ENCODE measurements around the gene ACYP2.
"Not testable (repeated sequence)": the region's sequence is repeated elsewhere in the genome, so short reads cannot be mapped to it uniquely, and the experiment has no call there.

The ACYP2 gene

GRCh38 chr2:54083445-54083844 is 32.0 kb upstream of the ACYP2 start:
- Histone ChIP-seq H3K9ac (ENCODE audit: low read length) (no peak overlapping the region), H3K27me3 (ENCODE audit: control insufficient read depth in 1 of 2, insufficient read depth in 2 of 2, low read length in 2 of 2) (no peaks in the 10 kb centered on the region), H3K4me1 (ENCODE audit: insufficient read depth, low read length) (no peaks in the 10 kb centered on the region), H3K27ac (ENCODE audit: low read depth, low read length) (no peak overlapping the region), H3K4me3 (ENCODE audit: low read depth in 1 of 2, low read length in 2 of 2) (no peak overlapping the region), H3K9me3 (ENCODE audit: low read length) (no peaks in the 10 kb centered on the region), H3K36me3 (ENCODE audit: insufficient read depth, low read length) (peaks cover 6% of the 10 kb centered on the region)

- no peak overlapping the region for H3K27ac ChIP-seq (ENCODE audit: low read depth, low read length)
- H3K9ac ChIP-seq (ENCODE audit: low read length), result no peak overlapping the region
- no peaks in the 10 kb centered on the region for H3K27me3 ChIP-seq (ENCODE audit: control insufficient read depth in 1 of 2, insufficient read depth in 2 of 2, low read length in 2 of 2)
- no peaks in the 10 kb centered on the region for H3K4me1 ChIP-seq (ENCODE audit: insufficient read depth, low read length)
- peaks cover 6% of the 10 kb centered on the region for H3K36me3 ChIP-seq (ENCODE audit: insufficient read depth, low read length)
- no peaks in the 10 kb centered on the region for H3K9me3 ChIP-seq (ENCODE audit: low read length)
- no peak overlapping the region for H3K4me3 ChIP-seq (ENCODE audit: low read depth in 1 of 2, low read length in 2 of 2)
Measured at GRCh38 chr2:54084600-54084999, 30.8 kb upstream of the ACYP2 start.

- H3K36me3 ChIP-seq (ENCODE audit: insufficient read depth, low read length), result peaks cover 6% of the 10 kb centered on the region
- H3K9ac ChIP-seq (ENCODE audit: low read length), result no peak overlapping the region
- H3K4me1 ChIP-seq (ENCODE audit: insufficient read depth, low read length), result no peaks in the 10 kb centered on the region
- no peaks in the 10 kb centered on the region for H3K27me3 ChIP-seq (ENCODE audit: control insufficient read depth in 1 of 2, insufficient read depth in 2 of 2, low read length in 2 of 2)
- no peak overlapping the region for H3K27ac ChIP-seq (ENCODE audit: low read depth, low read length)
- no peak overlapping the region for H3K4me3 ChIP-seq (ENCODE audit: low read depth in 1 of 2, low read length in 2 of 2)
- H3K9me3 ChIP-seq (ENCODE audit: low read length), result no peaks in the 10 kb centered on the region
Measured at GRCh38 chr2:54085069-54085468, 30.3 kb upstream of the ACYP2 start.

DNA sequence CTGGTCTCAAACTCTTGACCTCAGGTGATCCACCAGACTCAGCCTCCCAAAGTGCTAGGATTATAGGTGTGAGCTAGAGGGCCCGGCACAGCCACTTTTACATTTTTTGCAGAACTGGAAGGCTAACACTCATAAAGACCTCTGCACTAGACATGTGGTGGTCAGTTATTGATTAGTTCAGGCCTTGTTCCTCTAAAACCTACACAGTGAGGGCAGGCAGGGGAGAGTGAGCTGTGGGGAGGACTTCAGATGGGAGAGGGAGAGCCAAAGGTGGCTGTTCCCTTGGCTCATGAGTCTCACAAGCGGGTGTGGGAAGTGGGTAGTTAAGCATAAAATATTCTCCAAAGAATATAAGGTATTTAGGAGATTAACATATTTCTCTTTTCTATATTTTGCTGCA is 29.3 kb upstream of the ACYP2 start:
- no peaks in the 10 kb centered on the region for H3K9me3 ChIP-seq (ENCODE audit: low read length)
- no peaks in the 10 kb centered on the region for H3K4me1 ChIP-seq (ENCODE audit: insufficient read depth, low read length)
- no peak overlapping the region for H3K27ac ChIP-seq (ENCODE audit: low read depth, low read length)
- H3K36me3 ChIP-seq (ENCODE audit: insufficient read depth, low read length), result peaks cover 6% of the 10 kb centered on the region
- no peak overlapping the region for H3K4me3 ChIP-seq (ENCODE audit: low read depth in 1 of 2, low read length in 2 of 2)
- H3K9ac ChIP-seq (ENCODE audit: low read length), result no peak overlapping the region
- H3K27me3 ChIP-seq (ENCODE audit: control insufficient read depth in 1 of 2, insufficient read depth in 2 of 2, low read length in 2 of 2), result no peaks in the 10 kb centered on the region

DNA sequence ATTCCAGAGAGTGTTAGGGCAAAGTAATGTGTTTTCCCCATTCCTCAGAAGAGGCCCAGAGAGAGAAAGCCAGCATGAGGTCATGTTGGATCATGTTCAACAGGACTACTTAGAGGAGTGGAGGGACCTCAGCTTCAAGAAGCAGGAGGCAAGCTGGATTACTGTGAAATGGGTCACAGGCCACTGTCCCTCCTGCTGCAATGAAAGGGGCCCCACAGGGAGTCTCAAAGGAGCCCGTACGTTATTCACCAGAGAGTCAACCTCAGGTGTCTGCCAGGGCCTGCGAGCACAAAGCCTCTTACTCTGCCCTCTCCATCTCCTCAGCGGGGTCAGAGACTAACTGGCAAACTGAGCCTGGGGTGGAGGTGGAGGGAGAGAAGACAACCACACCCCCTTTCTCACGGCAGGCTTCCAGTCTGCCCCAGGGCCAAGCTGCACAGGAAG is 27.2 kb upstream of the ACYP2 start:
- Histone ChIP-seq H3K9ac (ENCODE audit: low read length) (no peak overlapping the region), H3K27me3 (ENCODE audit: control insufficient read depth in 1 of 2, insufficient read depth in 2 of 2, low read length in 2 of 2) (no peaks in the 10 kb centered on the region), H3K9me3 (ENCODE audit: low read length) (no peaks in the 10 kb centered on the region), H3K4me3 (ENCODE audit: low read depth in 1 of 2, low read length in 2 of 2) (no peak overlapping the region), H3K4me1 (ENCODE audit: insufficient read depth, low read length) (no peaks in the 10 kb centered on the region), H3K27ac (ENCODE audit: low read depth, low read length) (no peak overlapping the region), H3K36me3 (ENCODE audit: insufficient read depth, low read length) (no peaks in the 10 kb centered on the region)

DNA sequence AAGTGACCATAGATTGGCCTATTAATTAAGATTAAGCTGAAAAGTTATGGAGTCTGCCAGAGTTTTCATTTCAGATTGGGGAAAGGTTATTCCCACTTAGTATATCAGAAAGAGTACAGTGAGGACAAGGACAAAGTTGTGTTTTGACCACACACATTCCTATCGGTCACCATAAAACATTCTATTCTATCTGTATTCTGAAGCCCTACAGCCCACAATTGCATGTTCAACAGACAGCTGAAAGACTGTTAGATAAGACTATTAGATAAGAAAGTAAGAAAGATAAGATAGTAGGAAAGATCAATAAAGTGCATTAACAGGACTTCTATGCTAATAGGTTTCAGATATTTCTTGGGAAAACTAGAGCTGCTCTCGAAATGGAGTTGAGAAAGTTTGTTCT is 26.7 kb upstream of the ACYP2 start:
- no peaks in the 10 kb centered on the region for H3K36me3 ChIP-seq (ENCODE audit: insufficient read depth, low read length)
- H3K27ac ChIP-seq (ENCODE audit: low read depth, low read length), result no peak overlapping the region

GRCh38 chr2:54090521-54091117 is 24.8 kb upstream of the ACYP2 start:
- Histone ChIP-seq H3K36me3 (ENCODE audit: insufficient read depth, low read length) (no peaks in the 10 kb centered on the region), H3K9ac (ENCODE audit: low read length) (no peak overlapping the region), H3K27ac (ENCODE audit: low read depth, low read length) (no peak overlapping the region), H3K27me3 (ENCODE audit: control insufficient read depth in 1 of 2, insufficient read depth in 2 of 2, low read length in 2 of 2) (no peaks in the 10 kb centered on the region), H3K9me3 (ENCODE audit: low read length) (no peaks in the 10 kb centered on the region), H3K4me1 (ENCODE audit: insufficient read depth, low read length) (no peaks in the 10 kb centered on the region), H3K4me3 (ENCODE audit: low read depth in 1 of 2, low read length in 2 of 2) (no peak overlapping the region)

More for the DNA sequence above, 26.7 kb upstream of the ACYP2 start:
- no peaks in the 10 kb centered on the region for H3K27me3 ChIP-seq (ENCODE audit: control insufficient read depth in 1 of 2, insufficient read depth in 2 of 2, low read length in 2 of 2)
- no peaks in the 10 kb centered on the region for H3K4me1 ChIP-seq (ENCODE audit: insufficient read depth, low read length)
- no peaks in the 10 kb centered on the region for H3K9me3 ChIP-seq (ENCODE audit: low read length)
- no peak overlapping the region for H3K4me3 ChIP-seq (ENCODE audit: low read depth in 1 of 2, low read length in 2 of 2)
- H3K9ac ChIP-seq (ENCODE audit: low read length), result no peak overlapping the region

DNA sequence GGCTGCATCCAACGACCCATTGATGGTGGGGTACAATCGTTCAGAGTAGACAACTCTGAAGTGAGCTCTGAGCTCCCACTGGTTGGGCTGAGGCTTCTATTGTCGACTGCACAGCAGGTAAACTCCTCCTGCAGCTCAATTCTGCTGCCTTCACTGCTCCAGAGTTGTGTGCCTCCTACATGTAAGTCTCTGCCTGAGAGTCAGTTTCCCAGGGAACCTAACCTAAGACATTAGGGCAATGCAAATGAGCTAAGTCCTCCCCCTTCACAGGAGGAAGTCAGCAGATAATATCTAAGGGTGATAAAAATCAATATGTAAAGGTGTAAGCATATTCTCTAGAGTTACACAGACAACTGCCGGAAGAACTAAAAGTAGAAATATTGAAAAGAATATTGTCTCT is 22.5 kb upstream of the ACYP2 start:
- no peak overlapping the region for H3K4me3 ChIP-seq (ENCODE audit: low read depth in 1 of 2, low read length in 2 of 2)
- H3K4me1 ChIP-seq (ENCODE audit: insufficient read depth, low read length), result no peaks in the 10 kb centered on the region
- no peaks in the 10 kb centered on the region for H3K9me3 ChIP-seq (ENCODE audit: low read length)
- H3K36me3 ChIP-seq (ENCODE audit: insufficient read depth, low read length), result no peaks in the 10 kb centered on the region
- H3K27ac ChIP-seq (ENCODE audit: low read depth, low read length), result no peak overlapping the region
- H3K27me3 ChIP-seq (ENCODE audit: control insufficient read depth in 1 of 2, insufficient read depth in 2 of 2, low read length in 2 of 2), result no peaks in the 10 kb centered on the region
- no peak overlapping the region for H3K9ac ChIP-seq (ENCODE audit: low read length)

DNA sequence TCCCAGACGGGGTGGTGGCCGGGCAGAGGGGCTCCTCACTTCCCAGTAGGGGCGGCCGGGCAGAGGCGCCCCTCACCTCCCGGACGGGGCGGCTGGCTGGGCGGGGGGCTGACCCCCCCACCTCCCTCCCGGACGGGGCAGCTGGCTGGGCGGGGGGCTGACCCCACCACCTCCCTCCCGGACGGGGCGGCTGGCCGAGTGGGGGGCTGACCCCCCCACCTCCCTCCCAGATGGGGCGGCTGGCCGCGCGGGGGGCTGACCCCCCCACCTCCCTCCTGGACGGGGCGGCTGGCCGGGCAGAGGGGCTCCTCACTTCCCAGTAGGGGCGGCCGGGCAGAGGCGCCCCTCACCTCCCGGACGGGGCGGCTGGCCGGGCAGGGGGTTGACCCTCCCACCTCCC is 20.0 kb upstream of the ACYP2 start:
- not testable (repeated sequence) for H3K27ac ChIP-seq (ENCODE audit: low read depth, low read length); H3K9me3 ChIP-seq (ENCODE audit: low read length); H3K9ac ChIP-seq (ENCODE audit: low read length); H3K36me3 ChIP-seq (ENCODE audit: insufficient read depth, low read length); H3K27me3 ChIP-seq (ENCODE audit: control insufficient read depth in 1 of 2, insufficient read depth in 2 of 2, low read length in 2 of 2); H3K4me3 ChIP-seq (ENCODE audit: low read depth in 1 of 2, low read length in 2 of 2); H3K4me1 ChIP-seq (ENCODE audit: insufficient read depth, low read length)

DNA sequence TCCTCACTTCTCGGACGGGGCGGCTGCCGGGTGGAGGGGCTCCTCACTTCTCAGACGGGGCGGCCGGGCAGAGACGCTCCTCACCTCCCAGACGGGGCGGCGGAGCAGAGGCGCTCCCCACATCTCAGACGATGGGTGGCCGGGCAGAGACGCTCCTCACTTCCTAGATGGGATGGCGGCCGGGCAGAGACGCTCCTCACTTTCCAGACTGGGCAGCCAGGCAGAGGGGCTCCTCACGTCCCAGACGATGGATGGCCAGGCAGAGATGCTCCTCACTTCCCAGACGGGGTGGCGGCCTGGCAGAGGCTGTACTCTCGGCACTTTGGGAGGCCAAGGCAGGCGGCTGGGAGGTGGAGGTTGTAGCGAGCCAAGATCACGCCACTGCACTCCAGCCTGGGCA is 19.3 kb upstream of the ACYP2 start:
- H3K4me3 ChIP-seq (ENCODE audit: low read depth in 1 of 2, low read length in 2 of 2); H3K36me3 ChIP-seq (ENCODE audit: insufficient read depth, low read length); H3K9ac ChIP-seq (ENCODE audit: low read length); H3K27me3 ChIP-seq (ENCODE audit: control insufficient read depth in 1 of 2, insufficient read depth in 2 of 2, low read length in 2 of 2); H3K4me1 ChIP-seq (ENCODE audit: insufficient read depth, low read length); H3K27ac ChIP-seq (ENCODE audit: low read depth, low read length); H3K9me3 ChIP-seq (ENCODE audit: low read length): not testable (repeated sequence)

DNA sequence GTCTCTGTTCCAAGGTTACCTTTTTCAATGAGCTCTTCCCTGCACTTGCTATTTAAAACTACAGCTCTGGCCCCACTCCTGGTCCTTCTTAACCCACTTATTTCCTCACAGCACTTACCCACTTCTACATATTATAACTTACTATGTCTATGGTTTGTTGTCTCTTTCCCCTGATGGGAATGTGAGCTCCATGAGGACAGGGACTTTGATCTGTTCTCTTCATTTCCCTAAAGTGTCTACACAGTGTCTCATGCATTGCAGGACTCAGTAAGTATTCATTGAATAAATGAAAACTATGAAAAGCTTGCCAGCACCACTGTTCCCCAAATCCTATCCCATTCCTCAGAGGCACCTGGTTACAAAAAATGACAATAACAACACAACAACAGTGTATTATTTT is 18.3 kb upstream of the ACYP2 start:
- no peaks in the 10 kb centered on the region for H3K27me3 ChIP-seq (ENCODE audit: control insufficient read depth in 1 of 2, insufficient read depth in 2 of 2, low read length in 2 of 2)
- no peak overlapping the region for H3K4me3 ChIP-seq (ENCODE audit: low read depth in 1 of 2, low read length in 2 of 2)
- no peaks in the 10 kb centered on the region for H3K4me1 ChIP-seq (ENCODE audit: insufficient read depth, low read length)
- no peaks in the 10 kb centered on the region for H3K9me3 ChIP-seq (ENCODE audit: low read length)
- no peak overlapping the region for H3K9ac ChIP-seq (ENCODE audit: low read length)
- no peak overlapping the region for H3K27ac ChIP-seq (ENCODE audit: low read depth, low read length)
- H3K36me3 ChIP-seq (ENCODE audit: insufficient read depth, low read length), result no peaks in the 10 kb centered on the region

DNA sequence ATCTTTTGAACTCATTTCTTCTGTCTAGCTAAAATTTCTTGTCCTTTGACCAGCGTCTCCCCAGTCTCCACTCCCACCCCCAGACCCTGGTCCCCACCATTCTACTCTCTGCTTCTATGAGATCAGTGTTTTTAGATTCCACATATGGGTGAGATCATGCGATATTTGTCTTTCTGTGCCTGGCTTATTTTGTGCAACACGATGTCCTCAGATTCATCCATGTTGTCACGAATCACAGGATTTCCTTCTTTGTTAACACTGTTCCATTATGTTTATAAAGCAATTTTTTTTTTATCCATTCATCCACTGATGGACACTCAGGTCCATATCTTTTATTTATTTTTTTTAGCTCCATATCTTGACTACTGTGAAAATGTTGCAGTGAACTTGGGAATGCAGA is 16.0 kb upstream of the ACYP2 start:
- H3K27ac ChIP-seq (ENCODE audit: low read depth, low read length), result no peak overlapping the region
- H3K9ac ChIP-seq (ENCODE audit: low read length), result no peak overlapping the region
- no peak overlapping the region for H3K4me3 ChIP-seq (ENCODE audit: low read depth in 1 of 2, low read length in 2 of 2)
- no peaks in the 10 kb centered on the region for H3K27me3 ChIP-seq (ENCODE audit: control insufficient read depth in 1 of 2, insufficient read depth in 2 of 2, low read length in 2 of 2)
- no peaks in the 10 kb centered on the region for H3K4me1 ChIP-seq (ENCODE audit: insufficient read depth, low read length)
- H3K36me3 ChIP-seq (ENCODE audit: insufficient read depth, low read length), result no peaks in the 10 kb centered on the region
- no peaks in the 10 kb centered on the region for H3K9me3 ChIP-seq (ENCODE audit: low read length)

Data from muscle layer of colon (tissue), 2 donors.